Mesenchymal stem cell (in vitro differentiated cells and primary cell): ENCODE data around the gene MBNL2.

ENCODE experiments used
- DNase-seq: peaks from one replicate; pipeline ENCODE4 v3.0.0-alpha.2; 2013
- H2AFZ ChIP-seq: one replicate; pipeline ENCODE4 v1.6.1; 2013; ENCODE audit warnings: low read depth, mild to moderate bottlenecking, control low read depth, inconsistent platforms, low read length, moderate library complexity
- H2AK5ac ChIP-seq: 2 replicates; pipeline ENCODE4 v1.6.1; 2013; ENCODE audit warnings: low read length, moderate library complexity, mild to moderate bottlenecking, inconsistent platforms; ENCODE audit not compliant: severe bottlenecking
- H2BK120ac ChIP-seq: one replicate; pipeline ENCODE4 v1.6.1; 2013; ENCODE audit warnings: low read depth, mild to moderate bottlenecking, inconsistent platforms, low read length, moderate library complexity
- H2BK12ac ChIP-seq, 2 experiments: one replicate each; pipeline ENCODE4 v1.6.1; 2013; ENCODE audit warnings: inconsistent platforms in 2 of 2, low read length in 2 of 2, mild to moderate bottlenecking in 2 of 2, moderate library complexity in 2 of 2, control low read depth in 1 of 2
- H2BK15ac ChIP-seq: one replicate; pipeline ENCODE4 v1.6.1; 2013; ENCODE audit warnings: mild to moderate bottlenecking, low read depth, inconsistent platforms; ENCODE audit not compliant: poor library complexity, severe bottlenecking
- H2BK5ac ChIP-seq: 2 replicates; pipeline ENCODE4 v1.6.1; 2013; ENCODE audit warnings: low read depth, mild to moderate bottlenecking, low read length, control low read depth, inconsistent platforms; ENCODE audit not compliant: poor library complexity, severe bottlenecking
- H3K14ac ChIP-seq, 2 experiments: one replicate each; pipeline ENCODE4 v1.6.1; 2013; ENCODE audit warnings: inconsistent platforms in 2 of 2, low read length in 2 of 2, control low read depth in 1 of 2, mild to moderate bottlenecking in 1 of 2, moderate library complexity in 1 of 2
- H3K18ac ChIP-seq, 2 experiments: one replicate each; pipeline ENCODE4 v1.6.1; 2013; ENCODE audit warnings: inconsistent platforms in 2 of 2, low read length in 2 of 2, control low read depth in 1 of 2, low read depth in 1 of 2, mild to moderate bottlenecking in 1 of 2
- H3K23ac ChIP-seq, 2 experiments: one replicate each; pipeline ENCODE4 v1.6.1; 2013; ENCODE audit warnings: inconsistent platforms in 2 of 2, low read length in 2 of 2, mild to moderate bottlenecking in 2 of 2, moderate library complexity in 2 of 2, control low read depth in 1 of 2
- H3K27ac ChIP-seq: 2 replicates; pipeline ENCODE4 v1.5.1; 2013; ENCODE audit warnings: mild to moderate bottlenecking, moderate library complexity, low read length, control low read depth, inconsistent platforms; ENCODE audit not compliant: poor library complexity, severe bottlenecking
- H3K27me3 ChIP-seq, 2 experiments: 2 replicates each; pipeline versions ENCODE4 v1.6.1 to v1.7.0; 2013; ENCODE audit warnings: low read length in 2 of 2, mild to moderate bottlenecking in 2 of 2, moderate library complexity in 2 of 2, control low read depth in 1 of 2, inconsistent platforms in 1 of 2; ENCODE audit not compliant: control insufficient read depth in 1 of 2, insufficient read depth in 1 of 2
- H3K36me3 ChIP-seq, 2 experiments: 2 replicates each; pipeline versions ENCODE4 v1.6.1 to v1.7.0; 2013; ENCODE audit warnings: low read length in 2 of 2, control low read depth in 1 of 2, inconsistent platforms in 1 of 2, low read depth in 1 of 2, mild to moderate bottlenecking in 1 of 2; ENCODE audit not compliant: insufficient read depth in 2 of 2, control insufficient read depth in 1 of 2
- H3K4ac ChIP-seq, 2 experiments: one replicate each; pipeline ENCODE4 v1.6.1; 2013; ENCODE audit warnings: inconsistent platforms in 2 of 2, low read length in 2 of 2, mild to moderate bottlenecking in 2 of 2, moderate library complexity in 2 of 2, control low read depth in 1 of 2, low read depth in 1 of 2
- H3K4me1 ChIP-seq: 2 replicates; pipeline ENCODE4 v1.6.1; 2013; ENCODE audit warnings: low read depth, low read length, control low read depth; ENCODE audit not compliant: control insufficient read depth, insufficient read depth
- H3K4me2 ChIP-seq: 2 replicates; pipeline ENCODE4 v1.6.1; 2013; ENCODE audit warnings: low read length, mild to moderate bottlenecking, inconsistent platforms; ENCODE audit not compliant: poor library complexity, severe bottlenecking
- H3K4me3 ChIP-seq, 2 experiments: 2 replicates each; pipeline versions ENCODE4 v1.5.1 to v1.7.0; 2013; ENCODE audit warnings: low read length in 2 of 2, mild to moderate bottlenecking in 2 of 2, control low read depth in 1 of 2, low read depth in 1 of 2; ENCODE audit not compliant: insufficient read depth in 1 of 2
- H3K79me1 ChIP-seq: replicated peaks from 2 replicates; pipeline ENCODE4 v1.6.1; 2013; ENCODE audit warnings: mild to moderate bottlenecking, control low read depth, low read length, inconsistent platforms; ENCODE audit not compliant: poor library complexity, severe bottlenecking
- H3K9ac ChIP-seq: 2 replicates; pipeline ENCODE4 v1.7.0; 2013; ENCODE audit warnings: mild to moderate bottlenecking, low read length, moderate library complexity
- H3K9me3 ChIP-seq: 2 replicates; pipeline ENCODE4 v1.7.0; 2013; ENCODE audit warnings: mild to moderate bottlenecking, low read length; ENCODE audit not compliant: control insufficient read depth
- H4K8ac ChIP-seq: one replicate; pipeline ENCODE4 v1.6.1; 2013; ENCODE audit warnings: inconsistent platforms, mild to moderate bottlenecking, low read length, moderate library complexity
- H4K91ac ChIP-seq: one replicate; pipeline ENCODE4 v1.6.1; 2013; ENCODE audit warnings: mild to moderate bottlenecking, low read length, inconsistent platforms
- WGBS: methylation state at CpG from one replicate; pipeline ENCODE4 v1.1.7; 2013; ENCODE audit warnings: mixed read lengths; 5-methylcytosine and 5-hydroxymethylcytosine counted together

The MBNL2 gene

GRCh38 chr13:97364031-97364430, 141.9 kb downstream of the MBNL2 start:
- Histone ChIP-seq H3K27me3 (no peaks in the 10 kb centered on the region), H3K27ac (no peak overlapping the region), H3K36me3 (peaks cover 10 to 25% of the 10 kb centered on the region in 2 experiments), H3K4me3 (no peak overlapping the region), H4K8ac (no peak overlapping the region), H2BK120ac (no peak overlapping the region), H3K4ac (no peak overlapping the region), H3K9me3 (no peaks in the 10 kb centered on the region), H3K4me2 (no peak overlapping the region), H2BK5ac (no peak overlapping the region), H3K79me1 (peaks cover 20% of the 10 kb centered on the region), H3K9ac (no peak overlapping the region), H3K14ac (no peak overlapping the region), H3K23ac (no peak overlapping the region), H2AK5ac (no peak overlapping the region), H2BK12ac (no peak overlapping the region), H3K18ac (no peak overlapping the region), H2AFZ (no peak overlapping the region), H4K91ac (no peak overlapping the region), H2BK15ac (no peak overlapping the region), H3K4me1 (peaks cover 13% of the 10 kb centered on the region)
- no peak for DNase-seq
- 95% methylated on average over 1 of the region's 1 CpG for WGBS

- H3K4ac ChIP-seq = no peak overlapping the region
- no peak overlapping the region for H3K14ac ChIP-seq
- H3K27ac ChIP-seq = no peak overlapping the region
- H2AK5ac ChIP-seq = no peak overlapping the region
- no peaks in the 10 kb centered on the region for H3K27me3 ChIP-seq
- no peak overlapping the region for H2BK120ac ChIP-seq
- H3K9ac ChIP-seq = no peak overlapping the region
- H2BK5ac ChIP-seq = no peak overlapping the region
- no peaks in the 10 kb centered on the region for H3K9me3 ChIP-seq
- no peak overlapping the region for H3K23ac ChIP-seq
- H4K8ac ChIP-seq = no peak overlapping the region
- peaks cover 10 to 25% of the 10 kb centered on the region in 2 experiments for H3K36me3 ChIP-seq
- peaks cover 13% of the 10 kb centered on the region for H3K4me1 ChIP-seq
- peaks cover 20% of the 10 kb centered on the region for H3K79me1 ChIP-seq
- WGBS = 95% methylated on average over 3 of the region's 4 CpGs
- no peak overlapping the region for H4K91ac ChIP-seq
- H3K4me3 ChIP-seq = no peak overlapping the region
- no peak overlapping the region for H2BK15ac ChIP-seq
- H3K4me2 ChIP-seq = no peak overlapping the region
- H2AFZ ChIP-seq = no peak overlapping the region
- H3K18ac ChIP-seq = no peak overlapping the region
- DNase-seq = no peak
- H2BK12ac ChIP-seq = no peak overlapping the region
These were observed 142.7 kb downstream of the MBNL2 start for GRCh38 chr13:97364827-97365226.

- no peaks in the 10 kb centered on the region for H3K27me3 ChIP-seq
- H3K4me2 ChIP-seq = no peak overlapping the region
- no peak overlapping the region for H2BK5ac ChIP-seq
- peak overlapping the region; percentile 61 for H2AFZ ChIP-seq
- H3K9me3 ChIP-seq = no peaks in the 10 kb centered on the region
- peaks cover 10 to 15% of the 10 kb centered on the region in 2 experiments for H3K36me3 ChIP-seq
- H2BK120ac ChIP-seq = no peak overlapping the region
- H2AK5ac ChIP-seq = no peak overlapping the region
- no peak overlapping the region for H3K23ac ChIP-seq
- DNase-seq = no peak
- peaks cover 13% of the 10 kb centered on the region for H3K4me1 ChIP-seq
- H3K18ac ChIP-seq = no peak overlapping the region
- H3K4me3 ChIP-seq = no peak overlapping the region
- H3K4ac ChIP-seq = peak overlapping the region in 1 of 2 experiments; percentile 58
- H3K79me1 ChIP-seq = peaks cover 18% of the 10 kb centered on the region
- H3K14ac ChIP-seq = no peak overlapping the region
- no peak overlapping the region for H2BK15ac ChIP-seq
- WGBS = 100% methylated on average over 3 of the region's 5 CpGs
- H4K8ac ChIP-seq = peak overlapping the region; percentile 76
- H3K9ac ChIP-seq = no peak overlapping the region
- H2BK12ac ChIP-seq = peak overlapping the region in 1 of 2 experiments; percentile 63
- no peak overlapping the region for H4K91ac ChIP-seq
- H3K27ac ChIP-seq = peak overlapping the region; percentile 37
These were observed 144.1 kb downstream of the MBNL2 start for GRCh38 chr13:97366172-97366688.

- Histone ChIP-seq H4K8ac (no peak overlapping the region), H2AFZ (no peak overlapping the region), H3K4ac (no peak overlapping the region), H3K23ac (no peak overlapping the region), H3K27me3 (no peaks in the 10 kb centered on the region), H2BK5ac (no peak overlapping the region), H3K14ac (no peak overlapping the region), H2BK15ac (no peak overlapping the region), H2AK5ac (peak overlapping the region; percentile 78), H3K27ac (peak overlapping the region; percentile 80), H3K18ac (peak overlapping the region in 1 of 2 experiments; percentile 71), H3K4me1 (peaks cover 13% of the 10 kb centered on the region), H3K9ac (peak overlapping the region; percentile 81), H3K4me3 (peak overlapping the region in 1 of 2 experiments; percentile 55), H3K9me3 (no peaks in the 10 kb centered on the region), H2BK12ac (no peak overlapping the region), H3K4me2 (peak overlapping the region; percentile 66), H3K36me3 (peaks cover 16 to 21% of the 10 kb centered on the region in 2 experiments), H4K91ac (no peak overlapping the region), H3K79me1 (peaks cover 17% of the 10 kb centered on the region), H2BK120ac (no peak overlapping the region)
- DNase-seq = peak; percentile 86
- 75% methylated on average over 13 of the region's 15 CpGs for WGBS
These were observed 145.1 kb downstream of the MBNL2 start for GRCh38 chr13:97367016-97367822.
